DLD1 (cell line): ENCODE data around the gene MLF2.
"Not testable (repeated sequence)": the region's sequence is repeated elsewhere in the genome, so short reads cannot be mapped to it uniquely, and the experiment has no call there.

Source experiments
- in situ Hi-C: cut with HindIII; loops from 2 replicates; pipeline ENCODE4 v1.10.0; 2017; ENCODE audit warnings: low sequenced_read_pairs

The MLF2 gene

DNA sequence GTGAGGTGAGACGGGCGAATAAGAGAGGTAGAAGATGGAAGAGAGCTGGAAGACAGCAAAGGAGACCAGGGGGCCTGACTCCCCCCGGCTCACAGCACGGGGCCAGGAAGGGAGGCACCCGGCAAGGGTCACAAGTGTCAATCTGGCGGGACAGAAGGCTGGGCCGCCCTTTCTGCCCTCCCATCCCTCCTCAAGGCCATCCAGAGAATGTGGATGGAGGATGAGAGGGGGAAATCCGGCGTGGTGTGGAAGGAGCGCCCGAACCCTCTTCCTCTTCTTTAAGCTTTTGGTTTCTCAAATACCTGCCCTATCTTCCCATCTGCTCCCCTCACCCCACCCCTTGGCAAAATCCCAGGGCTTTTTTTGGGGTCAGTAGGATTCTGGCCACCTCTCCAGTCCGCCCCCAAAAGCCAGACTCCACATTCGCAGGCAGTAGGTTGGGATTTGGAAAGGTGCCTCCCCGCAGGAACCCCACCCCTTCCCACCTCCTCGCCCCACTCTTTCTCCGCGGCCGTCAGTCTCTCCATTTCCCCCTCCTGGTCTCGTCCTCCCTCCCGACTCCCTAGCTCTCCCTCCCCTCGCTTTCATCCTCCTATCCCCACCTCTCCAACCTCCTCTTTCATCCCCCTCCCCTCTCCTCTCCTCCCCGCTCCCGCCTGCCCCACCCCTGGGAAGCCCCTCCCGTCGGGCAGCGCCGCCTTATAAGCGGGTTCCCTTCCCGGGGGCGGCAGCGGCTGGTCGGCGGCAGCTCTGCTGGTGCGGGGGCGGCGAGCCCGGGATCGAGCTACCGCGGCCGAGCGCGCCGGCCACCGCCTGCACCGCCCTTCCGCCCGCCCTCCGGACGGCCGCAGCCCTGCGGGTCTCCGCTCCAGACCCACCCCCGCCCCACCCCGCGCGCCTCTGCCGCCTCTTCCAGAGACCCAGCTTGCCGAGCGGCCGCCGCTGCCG lies 13.0 kb upstream of the MLF2 start, which contains the start of gene PTMS:
Gene PTMS, plus strand, starts transcription at position 730 of the 948 bp plus-strand sequence. CDS start 343 bp downstream, outside the sequence.
- in situ Hi-C loops = no loop called here

DNA sequence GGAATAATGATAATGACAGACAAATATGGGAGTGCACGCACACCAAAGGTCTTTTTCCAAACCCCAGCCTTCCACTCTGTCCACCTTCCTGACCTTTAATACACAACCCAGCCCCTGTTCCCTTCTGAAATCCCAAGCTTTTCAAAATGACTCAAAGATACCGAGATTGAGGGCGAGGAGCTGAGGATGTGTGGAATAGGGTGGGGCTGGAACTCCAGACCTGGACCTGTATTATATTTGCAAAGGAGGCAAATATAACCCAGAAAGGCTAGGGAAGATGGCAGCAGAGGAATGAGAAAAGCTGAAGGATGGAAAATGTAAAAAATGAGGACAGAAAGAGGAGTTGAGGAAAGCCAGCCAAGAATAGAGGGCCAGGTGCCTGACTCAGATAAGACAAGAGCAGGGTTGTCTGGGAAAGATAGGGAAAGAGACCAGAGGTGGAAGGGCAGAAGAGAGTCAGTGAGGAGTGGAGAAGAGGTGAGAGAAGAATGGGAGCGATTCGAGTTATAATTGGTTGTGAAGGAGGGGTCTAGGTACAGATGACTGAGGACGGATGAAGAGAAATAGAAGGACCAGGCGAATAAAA lies 12.2 kb upstream of the MLF2 start:
- in situ Hi-C loops = no loop called here

DNA sequence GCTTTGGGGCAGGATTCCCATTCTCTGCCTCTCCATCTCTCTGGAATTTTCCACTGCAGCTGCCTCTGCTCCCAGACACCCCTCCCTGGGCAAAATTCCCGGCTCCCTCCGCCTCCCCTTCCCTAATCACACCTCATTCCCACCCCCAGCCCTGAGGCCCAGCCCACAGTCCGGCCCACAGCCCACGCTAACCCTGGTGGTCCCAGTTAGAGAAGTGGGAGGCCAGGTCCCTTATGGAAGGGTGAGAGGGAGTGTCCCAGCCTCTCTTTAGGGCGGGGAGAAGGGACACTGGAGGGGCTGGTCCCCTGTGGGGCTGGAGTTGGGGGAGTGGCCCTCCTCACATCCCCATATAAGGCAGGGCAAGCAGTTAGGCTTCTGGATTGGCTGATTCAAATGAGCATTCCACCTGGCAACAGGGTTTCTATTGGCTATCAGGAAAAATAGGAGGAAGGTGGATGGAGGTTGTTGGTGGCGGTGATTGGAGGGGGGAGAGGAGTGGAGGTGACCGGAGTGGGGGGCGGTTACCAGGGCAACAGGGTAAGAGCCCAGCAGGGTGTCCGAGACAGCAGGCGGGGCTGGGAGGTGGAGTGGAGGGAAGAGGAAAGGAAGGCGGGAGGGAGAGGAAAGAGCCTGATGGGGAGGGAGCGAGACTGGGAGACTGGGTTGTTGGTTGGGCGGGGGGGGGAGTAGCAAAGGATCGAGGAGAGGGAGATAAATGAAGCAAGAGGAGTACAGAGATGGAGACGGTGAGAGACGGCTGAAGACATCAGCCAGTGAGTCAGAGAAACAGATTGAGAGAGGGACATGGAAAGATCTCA lies 11.3 kb upstream of the MLF2 start:
- in situ Hi-C loops = no loop called here

DNA sequence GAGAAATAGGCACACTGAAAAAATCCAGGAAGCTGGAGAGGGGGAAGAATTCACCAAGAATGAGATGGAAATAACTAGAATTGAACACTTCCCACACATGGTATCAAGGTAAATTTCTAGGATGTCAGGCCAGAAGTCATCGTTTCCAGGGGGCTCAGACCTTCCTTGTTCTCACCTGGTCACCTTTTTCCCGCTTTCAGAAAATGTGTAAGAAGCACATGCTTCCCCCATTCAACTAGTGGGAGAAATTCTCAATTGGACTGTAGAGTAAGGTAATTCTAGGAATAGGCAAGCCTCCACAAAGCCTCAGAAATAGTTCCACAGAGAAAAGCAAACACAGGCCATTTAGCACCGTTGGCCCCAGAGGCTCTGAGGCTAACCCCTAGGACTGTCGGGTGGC lies 10.4 kb upstream of the MLF2 start:
- in situ Hi-C loops = no loop called here

DNA sequence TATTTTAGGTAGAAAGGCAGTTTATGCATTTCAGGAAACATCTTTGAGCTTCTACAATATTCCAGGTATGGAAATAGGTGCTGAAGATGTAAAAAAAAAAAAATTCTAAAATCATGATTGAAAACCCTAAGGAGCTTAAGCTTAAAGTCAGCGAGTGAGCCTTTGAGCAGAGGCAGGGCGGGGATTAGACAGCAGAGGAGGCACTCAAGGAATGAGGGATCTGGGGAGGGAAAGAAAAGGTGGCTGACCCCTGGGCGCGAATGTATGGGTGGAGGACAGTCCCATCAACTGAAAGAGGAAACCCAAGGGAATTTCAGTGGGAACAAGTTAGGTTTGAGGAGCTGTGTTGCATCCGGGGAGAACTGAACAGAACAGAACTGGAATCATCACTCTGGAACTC lies 6.8 kb upstream of the MLF2 start:
- in situ Hi-C loops = no loop called here

DNA sequence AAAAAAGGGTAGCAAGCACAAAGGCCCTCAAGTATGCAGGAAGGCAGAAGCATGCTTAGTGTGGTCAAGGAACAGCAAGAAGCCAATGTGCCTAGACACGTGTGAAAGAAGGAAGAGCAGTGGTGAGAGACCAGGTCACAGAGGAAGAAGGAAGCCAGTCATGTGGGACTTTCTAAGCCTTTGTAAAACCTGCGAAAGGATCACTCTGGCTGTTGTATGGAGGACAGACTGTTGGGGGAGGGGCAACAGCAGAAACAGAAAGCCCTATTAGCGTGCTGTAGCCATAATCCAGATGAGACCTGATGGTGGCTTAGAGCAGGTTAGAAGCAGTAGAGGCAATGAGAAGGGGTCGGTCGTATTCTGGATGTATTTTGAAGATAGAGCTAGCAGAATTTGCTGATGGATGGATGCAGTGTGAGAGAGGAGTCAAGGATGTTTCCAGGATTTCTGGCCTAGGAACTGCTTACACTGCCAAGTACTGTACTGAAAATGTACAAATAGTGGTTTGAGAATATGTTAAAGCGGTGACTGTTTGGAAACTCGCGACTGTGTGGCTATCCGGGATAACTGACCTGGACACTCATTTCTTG lies 5.7 kb upstream of the MLF2 start:
- in situ Hi-C loops = no loop called here

DNA sequence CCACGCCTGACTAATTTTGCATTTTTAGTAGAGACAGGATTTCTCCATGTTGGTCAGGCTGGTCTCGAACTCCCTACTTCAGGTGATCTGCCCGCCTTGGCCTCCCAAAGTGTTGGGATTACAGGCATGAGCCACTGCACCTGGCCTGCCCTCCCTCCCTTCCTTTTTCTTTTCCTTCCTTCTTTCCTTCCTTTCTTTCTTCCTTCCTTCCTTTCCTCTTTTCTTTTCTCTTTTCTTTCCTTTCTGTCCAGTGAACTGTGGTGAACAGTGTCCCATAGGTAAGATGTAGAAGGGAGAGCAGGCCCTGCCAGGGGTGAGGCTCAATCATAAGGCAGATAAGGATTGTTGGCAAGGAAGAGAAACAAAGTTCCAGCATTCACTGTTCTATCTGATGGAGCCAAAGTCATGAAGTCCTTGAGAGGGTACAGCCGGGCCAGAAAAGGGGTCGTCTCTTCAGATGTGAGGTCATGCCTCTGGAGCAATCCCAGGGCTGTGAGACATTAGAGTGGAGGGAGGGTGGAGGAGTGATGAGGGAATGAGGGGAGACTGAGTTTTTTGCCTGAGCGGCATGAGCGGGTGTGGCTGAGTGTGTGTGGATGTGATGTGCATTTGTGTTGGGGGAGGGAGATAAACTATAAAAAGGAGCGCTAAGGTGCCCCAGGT lies 4.2 kb upstream of the MLF2 start:
- in situ Hi-C loops = no loop called here

DNA sequence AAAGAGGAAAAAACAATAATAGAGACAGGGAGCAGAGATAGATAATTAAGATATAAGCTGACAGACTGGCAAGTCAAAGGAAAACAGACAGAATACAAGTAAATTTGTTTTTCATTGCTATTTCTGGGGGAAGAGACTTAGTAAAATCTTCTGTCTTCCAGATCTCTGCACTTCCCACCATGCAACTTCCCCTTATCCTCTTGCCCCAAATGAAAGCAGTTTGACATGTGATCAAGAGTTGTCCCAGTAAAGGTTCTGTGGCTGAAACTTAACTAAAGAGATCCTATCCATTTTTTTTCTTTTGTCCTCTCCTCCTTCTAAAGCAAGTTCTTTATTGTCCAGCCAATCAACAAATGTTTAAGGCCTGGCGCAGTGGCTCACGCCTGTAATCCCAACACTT lies 1.5 kb upstream of the MLF2 start:
- in situ Hi-C loops = no loop called here

DNA sequence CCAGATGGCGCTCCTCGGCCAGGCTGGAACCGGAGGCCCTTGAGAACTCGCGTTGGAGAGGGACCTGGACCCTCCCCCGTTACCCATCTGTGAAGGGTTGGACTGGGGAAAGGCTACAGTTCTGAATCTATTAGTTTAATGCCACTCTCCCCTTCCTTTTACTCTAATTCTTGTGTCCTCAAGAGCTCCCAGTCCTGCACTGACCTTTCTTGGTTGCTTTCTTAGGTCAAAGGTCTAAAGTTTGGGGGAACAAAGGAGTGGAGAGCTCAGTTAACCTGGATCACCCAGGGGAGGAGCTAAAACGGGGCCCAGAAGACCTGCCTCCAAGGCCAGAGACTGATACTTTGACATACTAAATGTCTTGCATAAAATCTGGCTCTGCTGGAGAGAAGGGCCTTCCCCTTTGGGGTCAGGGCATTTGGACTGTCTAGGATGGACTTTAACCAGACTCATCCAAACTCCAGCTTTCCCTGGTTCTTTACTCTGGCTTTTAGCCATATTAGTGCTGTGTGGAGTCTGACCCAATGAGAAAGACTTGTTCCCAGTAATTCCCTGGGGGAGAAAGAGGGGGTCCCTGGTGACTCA lies 923 bp upstream of the MLF2 start:
- in situ Hi-C loops = no loop called here

DNA sequence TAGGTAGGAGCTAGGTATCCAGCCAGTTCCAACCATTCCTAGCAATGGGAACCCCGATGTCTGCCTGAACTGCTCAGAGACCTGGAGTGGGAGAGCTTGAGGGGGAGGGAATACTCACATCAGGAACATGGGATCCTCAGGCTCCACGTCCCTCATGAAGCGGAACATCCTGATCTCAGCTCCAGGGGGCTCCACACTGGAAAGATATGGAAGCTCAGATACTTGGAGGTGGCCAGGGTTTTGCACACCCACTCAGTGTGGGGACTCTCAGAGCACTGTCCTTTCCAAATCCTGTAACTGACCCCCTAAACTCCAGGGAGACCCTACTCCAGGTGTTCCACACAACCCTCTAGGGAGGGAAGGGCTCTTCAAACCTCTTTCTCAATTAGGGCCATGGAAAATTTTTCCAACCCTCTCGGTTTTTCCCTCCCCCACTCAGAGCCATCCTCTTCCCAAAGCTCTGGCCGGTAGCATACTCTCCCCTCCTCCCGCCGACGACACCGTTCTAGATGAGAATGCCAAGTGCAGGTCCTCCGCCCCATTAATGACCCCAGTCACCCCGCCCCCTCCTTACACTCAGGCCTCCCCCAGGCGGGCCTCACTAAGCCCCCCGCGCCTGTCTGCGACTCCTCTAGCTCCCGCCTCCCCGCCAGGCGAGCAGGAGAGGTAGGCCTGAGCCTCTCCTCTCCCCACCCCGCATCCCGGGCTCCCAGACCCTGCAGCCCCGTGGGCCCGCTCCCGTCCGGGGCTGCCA lies 597 bp downstream of the MLF2 start:
- in situ Hi-C loops = no loop called here

DNA sequence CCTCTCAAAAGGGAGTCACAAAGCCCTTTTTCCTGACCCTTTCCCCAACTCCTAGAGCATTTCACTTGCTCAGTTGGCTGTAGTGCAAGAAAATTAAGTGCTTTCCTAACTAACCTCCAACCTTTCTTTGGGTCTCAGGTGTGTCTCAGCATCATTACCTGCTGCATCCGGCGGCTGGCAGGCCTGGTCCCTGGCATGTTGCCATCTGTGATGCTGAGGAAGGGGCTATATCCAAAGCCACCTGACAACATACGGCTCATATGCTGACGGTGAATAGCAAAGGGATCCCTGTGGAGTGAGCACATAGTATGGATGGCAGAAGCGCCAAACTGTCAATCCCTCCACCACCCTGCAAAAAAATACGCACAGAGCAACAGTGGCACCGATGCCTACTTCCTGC lies 1.2 kb downstream of the MLF2 start:
- in situ Hi-C loops = no loop called here

DNA sequence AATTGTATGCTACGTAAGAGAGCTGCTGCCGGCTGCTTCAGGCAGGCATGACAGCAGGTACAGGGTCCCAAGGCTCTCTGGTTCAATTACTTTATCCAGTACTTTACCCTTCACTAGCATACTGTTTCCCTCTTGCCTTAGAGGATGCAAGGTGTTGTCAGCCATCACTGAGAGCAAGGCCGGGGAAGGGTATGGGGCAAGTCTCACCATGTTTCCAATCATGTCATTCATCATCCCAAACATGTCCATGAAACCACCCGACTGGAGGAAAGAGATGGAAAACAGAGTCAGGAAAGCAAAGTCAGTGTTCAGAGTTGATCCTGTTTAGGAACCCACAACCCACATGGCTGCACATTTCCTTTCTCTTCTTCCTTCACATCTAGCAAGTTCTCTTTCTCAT lies 2.4 kb downstream of the MLF2 start:
- in situ Hi-C loops = no loop called here

DNA sequence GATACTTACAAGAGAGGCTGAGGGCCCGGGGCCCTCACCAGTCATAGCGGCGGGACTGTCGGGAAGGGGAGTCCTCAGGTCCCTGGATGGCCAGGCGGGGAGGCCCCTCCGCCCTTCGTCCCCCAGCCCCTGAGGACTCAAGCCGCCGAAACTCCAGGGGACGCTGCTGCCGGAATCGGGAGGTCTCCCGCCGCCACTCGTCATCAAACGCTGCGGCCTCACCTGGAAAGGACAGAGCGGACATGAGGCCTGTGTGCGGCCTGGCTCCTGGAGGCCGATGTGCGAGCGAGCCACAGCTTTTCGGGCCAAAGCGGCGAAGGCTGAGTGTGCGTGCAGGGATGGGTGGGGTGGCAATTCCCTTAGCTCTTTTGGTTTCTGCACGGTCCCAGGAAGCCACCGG lies 4.2 kb downstream of the MLF2 start:
- in situ Hi-C loops = no loop called here

DNA sequence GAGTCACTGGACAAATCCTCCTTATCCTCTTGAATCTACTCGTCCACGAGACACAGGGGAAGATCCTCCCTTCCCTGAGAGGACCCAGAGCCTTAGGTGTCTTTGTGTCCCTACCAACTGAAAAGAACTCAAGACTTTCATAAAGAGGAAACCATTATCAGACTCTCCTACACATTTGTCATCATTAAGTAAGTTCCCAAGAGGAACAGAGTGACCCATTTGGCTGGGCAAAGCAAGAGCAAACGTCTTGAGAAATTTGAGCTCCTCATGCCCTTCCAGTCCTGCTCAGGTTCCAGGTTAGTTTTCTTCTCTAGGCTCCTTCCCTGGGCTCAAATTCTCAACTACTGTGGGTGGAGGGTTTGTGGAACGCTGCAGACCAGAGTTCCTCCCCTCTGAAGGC lies 5.7 kb downstream of the MLF2 start:
- in situ Hi-C loops = no loop called here

DNA sequence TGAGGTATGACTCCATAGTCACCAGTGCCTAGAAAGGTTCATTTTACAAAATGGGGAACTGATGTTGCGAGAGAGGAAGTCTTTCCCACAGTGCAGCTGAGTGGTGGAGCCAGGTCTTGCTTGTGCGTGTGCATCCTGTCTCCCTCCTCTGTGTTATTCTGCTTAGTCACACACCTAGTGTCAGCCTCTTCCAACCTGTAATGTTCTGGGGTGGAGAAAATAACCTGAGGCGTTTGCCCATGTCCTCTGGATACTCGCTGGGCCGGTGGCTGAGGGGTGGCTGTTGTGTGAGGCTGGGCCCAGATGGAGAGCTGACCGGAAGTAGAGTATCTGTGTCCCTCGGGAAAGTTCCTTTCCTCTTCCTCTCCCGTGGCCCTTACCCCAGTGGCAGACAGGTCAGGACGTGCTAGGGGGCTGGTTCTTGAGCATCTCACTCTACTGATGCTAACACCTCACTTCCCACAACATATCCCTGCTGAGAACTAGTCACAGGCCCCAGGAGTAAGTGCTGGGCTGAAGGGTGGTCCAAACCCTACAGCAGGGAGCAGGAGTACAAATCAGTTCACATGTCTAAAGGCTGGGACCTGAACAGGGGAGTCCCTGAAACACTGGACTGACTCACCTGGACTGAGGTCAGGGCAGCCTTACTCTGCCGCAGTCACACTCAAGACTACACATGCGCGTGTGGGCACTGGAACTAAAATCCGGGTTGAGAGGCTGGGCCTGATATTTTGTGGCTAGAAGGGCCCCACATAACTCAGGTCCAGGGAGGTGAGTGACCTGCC lies 7.0 kb downstream of the MLF2 start:
- in situ Hi-C loops = no loop called here

DNA sequence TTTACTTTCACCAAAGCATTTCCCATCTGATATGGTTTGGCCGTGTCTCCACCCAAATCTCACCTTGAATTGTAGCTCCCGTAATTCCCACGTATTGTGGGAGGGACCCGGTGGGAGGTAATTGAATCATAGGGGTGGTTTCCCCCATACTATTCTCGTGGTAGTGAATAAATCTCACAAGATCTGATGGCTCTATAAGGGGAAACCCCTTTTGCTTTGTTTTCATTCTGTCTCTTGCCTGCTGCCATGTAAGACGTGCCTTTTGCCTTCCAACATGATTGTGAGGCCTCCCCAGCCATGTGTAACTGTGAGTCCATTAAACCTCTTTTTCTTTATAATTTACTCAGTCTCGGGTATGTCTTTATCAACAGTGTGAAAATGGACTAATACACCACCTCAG lies 9.6 kb downstream of the MLF2 start:
- in situ Hi-C loops = not testable (repeated sequence)

DNA sequence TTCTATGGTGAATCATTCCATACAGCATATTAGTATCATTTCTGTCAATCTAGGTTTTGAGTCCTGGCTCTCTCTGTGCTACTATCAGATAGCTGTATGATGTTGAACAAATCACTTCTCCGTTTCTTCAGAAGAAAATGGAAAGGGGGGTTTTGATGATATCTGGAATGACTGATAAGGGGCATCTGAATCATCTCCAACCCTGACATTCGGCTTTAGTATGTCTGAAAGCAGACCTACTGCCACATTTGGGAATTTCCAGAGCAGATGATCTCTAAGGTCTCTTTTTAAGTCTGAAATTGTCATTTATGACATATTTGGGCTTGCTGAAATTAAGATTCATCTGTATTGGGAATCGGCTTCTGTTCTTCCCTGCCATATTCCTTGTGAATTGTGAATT lies 10.1 kb downstream of the MLF2 start:
- in situ Hi-C loops = no loop called here

DNA sequence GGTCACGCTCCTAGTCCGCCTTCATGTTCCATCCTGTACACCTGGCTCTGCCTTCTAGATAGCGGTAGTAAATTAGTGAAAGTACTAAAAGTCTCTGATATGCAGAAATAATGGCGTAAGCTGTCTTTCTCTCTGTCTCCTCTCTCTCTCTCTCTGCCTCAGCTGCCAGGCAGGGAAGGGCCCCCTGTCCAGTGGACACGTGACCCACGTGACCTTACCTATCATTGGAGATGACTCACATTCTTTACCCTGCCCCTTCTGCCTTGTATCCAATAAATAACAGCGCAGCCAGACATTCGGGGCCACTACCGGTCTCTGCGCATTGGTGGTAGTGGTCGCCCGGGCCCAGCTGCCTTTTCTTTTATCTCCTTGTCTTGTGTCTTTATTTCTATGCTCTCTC lies 10.9 kb downstream of the MLF2 start:
- in situ Hi-C loops = not testable (repeated sequence)

DNA sequence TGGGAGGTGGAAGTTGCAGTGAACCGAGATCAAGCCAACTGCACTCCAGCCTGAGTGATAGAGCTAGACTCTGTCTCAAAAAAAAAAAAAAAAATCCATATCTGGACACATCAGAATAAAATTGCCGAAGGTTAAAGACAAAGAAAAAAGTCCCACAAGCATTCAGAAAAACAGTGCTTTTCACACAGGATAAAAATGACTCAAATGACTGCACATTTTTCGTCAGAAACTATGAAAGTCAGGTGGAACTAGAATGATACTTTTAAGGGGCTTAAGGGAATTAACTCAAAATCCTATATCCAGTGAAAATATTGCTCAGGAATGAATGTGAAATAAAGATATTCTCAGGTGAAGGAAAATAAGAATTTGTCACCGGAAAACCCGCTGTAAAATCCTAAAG lies 16.2 kb downstream of the MLF2 start:
- in situ Hi-C loops = no loop called here
